Stomach (tissue), 4 donors: ENCODE data around the gene RCBTB1.

Source experiments
- CTCF ChIP-seq, 7 experiments: fragments of 450-650 bp in 4 of 7; fragments of 200-600 bp in 3 of 7; sonication (generic) in 3 of 7; IDR thresholded peaks; one replicate each; pipeline ENCODE4 v1.5.1; 2016 to 2019; ENCODE audit warnings: antibody characterized with exemption in 7 of 7, control low read depth in 2 of 7, mild to moderate bottlenecking in 1 of 7
- EP300 ChIP-seq: sonication (generic); formaldehyde crosslinking; IDR thresholded peaks from one replicate; pipeline ENCODE4 v1.6.1; 2017; ENCODE audit warnings: antibody characterized with exemption
- POLR2AphosphoS5 ChIP-seq, 3 donors: sonication (generic); formaldehyde crosslinking; IDR thresholded peaks; one replicate each; pipeline ENCODE4 v1.6.1; 2016; ENCODE audit warnings: antibody characterized with exemption in 3 of 3

- TF ChIP-seq CTCF (IDR thresholded peaks at IDR 0.05) (no peak), EP300 (no peak), POLR2AphosphoS5 (IDR thresholded peaks at IDR 0.05) (no peak)
These were observed 11.8 kb upstream of the RCBTB1 start for GRCh38 chr13:49597043-49597641.
